HG02642 (cell line): ENCODE results near the gene NPC1.
"Not testable (repeated sequence)": the region's sequence is repeated elsewhere in the genome, so short reads cannot be mapped to it uniquely, and the experiment has no call there.

ENCODE experiments used
- ATAC-seq: cut with Tn5 transposase; IDR thresholded peaks from one replicate; pipeline ENCODE4 v1.9.1; 2021; ENCODE audit warnings: mild to moderate bottlenecking; ENCODE audit not compliant: unreplicated experiment, poor library complexity

The NPC1 gene

DNA sequence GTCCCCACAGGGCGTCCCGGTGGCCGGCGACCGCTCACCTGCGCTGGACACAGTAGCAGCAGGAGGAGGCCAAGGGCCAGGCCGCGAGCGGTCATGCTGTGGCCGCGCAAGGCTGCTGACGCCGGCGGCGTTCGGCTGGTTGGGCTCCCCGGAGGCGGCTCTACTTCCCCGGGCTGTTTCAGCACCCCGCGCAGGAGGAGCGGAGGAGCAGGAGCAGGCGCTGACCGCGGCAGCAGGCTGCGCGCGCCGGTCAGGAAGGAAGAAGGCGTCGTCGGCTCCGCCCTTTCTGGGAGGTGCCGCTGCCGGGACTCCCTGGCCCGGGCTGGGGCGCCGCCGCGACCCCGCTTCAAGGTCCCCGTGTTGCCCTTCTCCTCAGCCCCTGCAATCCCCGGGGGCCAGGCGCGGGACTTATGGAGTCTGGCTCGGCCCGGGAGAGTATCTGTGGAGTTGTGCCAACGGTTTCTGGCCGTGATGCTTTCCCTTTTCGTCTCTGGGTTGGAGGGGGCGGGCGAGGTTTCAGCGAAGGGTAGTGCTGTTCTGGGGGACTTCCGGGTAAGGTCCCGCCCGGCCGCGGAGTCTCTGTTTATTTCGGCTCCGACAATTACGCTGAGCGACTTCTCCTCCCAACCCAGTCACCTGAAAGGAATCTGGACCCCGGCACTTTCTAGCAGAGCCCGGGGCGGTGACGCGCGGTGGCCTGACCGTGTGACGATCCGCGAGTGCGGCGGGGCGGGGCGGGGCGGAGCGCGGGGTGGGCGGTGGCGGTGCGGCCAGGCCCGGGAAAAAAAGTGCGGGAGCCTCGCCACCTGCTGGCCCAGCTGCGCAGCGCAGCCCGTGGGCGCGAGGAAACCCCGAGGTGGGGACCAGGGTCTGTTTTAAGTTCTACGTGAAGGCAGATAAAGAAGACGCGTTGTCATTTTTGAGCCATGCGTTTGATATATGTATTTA, at the start of gene NPC1:
TSS of gene NPC1 (minus strand) at position 258 of the 948 bp plus-strand sequence. CDS start at position 95, 163 bp downstream.
- peak; percentile 93 for ATAC-seq

DNA sequence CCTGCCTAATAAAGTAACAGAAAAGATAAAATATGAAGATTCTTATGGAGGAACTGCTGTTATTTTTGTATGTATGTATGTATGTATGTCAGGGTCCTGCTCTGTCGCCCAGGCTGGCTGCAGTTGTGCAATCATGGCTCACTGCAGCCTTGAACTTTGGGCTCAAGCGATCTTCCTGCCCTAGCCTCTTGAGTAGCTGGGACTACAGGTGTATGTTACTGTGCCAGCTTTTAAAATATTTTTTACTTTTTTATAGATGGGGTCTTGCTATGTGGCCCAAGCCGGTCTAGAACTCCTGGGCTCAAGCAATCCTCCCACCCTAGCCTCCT, 49.7 kb upstream of the NPC1 start:
- ATAC-seq, result no peak

DNA sequence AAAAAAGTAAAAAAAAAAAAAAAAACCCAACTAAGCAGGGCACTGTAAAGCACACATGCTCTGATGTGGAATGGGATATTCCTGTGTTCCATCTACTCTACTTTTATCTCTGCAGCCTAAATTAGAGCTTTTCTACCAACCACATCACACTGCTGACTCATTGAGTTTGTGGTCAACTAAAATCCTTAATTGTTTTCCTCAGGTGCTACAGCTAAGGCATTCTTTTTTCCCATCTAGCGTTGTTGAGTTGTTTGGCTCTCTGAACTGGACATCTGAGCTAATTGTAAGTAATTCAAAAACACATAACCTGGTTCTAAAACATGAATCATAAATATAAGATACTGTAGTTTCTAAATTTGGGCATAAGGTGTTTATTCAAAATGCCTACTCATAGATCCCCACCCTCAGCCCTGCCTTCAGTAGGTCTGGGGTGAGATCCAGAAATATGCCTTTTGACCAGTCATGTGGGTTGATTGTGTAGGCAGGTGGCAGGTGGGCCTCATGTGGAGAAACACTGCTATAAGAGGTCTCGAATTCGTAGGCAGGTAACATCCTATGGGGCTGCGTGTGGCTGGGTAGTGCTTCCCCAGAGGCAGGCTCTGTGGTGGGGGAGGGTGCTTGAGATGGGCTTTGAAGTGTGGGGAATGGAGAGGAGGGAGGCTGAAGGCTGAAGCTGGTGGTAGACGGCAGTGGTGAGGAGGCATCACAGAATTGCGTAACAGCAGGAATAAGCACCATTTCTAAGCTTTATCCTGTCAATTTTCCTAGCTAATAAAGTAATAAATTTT, 49.2 kb upstream of the NPC1 start:
- ATAC-seq, result no peak

DNA sequence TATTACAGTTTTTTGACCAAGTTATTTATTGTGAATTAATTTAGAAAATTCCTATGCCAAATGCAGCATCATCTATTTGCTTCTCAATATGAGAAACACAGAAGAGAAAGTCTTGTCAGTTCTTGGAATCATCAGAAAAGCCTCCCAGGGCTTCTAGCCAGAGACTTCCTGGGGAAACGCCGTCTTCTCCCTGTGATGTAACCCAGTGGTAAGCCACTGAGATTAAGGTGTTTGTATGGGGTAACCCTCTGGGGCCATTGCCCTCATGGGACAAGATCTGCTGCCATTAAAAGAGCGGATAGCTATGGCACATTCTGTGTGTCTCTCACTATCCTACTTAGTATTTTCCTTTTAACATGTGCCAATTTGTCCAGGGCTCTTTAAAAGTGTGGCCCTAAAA, 48.4 kb upstream of the NPC1 start:
- no peak for ATAC-seq

DNA sequence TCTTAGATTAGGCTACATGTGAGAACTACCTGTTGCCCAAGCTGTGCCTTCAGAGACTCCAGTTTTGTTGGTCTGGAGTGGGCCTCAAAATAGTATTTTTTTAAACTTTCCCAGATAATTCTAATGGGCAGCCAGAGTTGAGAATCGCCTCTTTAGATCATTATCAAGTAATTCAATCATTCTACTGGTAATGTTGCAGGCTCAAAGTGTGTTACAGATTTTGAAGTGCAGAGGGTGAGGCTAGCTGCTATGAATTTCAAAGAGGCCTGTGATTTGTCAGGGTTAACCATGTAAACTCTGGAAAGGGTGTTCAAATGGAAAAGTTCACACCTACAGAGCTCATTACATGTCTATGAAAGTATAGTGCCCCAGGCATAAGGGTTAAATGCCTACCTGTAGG, 46.3 kb upstream of the NPC1 start:
- no peak for ATAC-seq

DNA sequence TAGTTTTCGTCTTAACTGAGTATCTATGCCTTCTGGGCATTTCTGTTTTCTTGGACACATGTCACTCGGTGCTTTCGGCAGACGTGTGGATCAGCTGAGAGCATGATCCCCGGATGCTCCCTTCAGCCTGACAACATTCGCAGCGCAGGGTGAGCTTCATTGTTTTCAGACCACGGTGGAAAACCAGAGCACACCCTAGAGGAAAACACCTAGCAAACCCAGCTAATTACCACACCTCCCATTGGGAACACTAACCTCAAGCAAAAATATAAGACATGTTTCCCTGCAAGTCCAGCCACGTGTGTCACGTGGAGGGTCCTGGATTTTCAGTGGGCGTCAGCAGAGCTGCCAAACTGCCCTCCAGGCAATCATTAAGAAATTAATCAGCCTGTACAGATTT, 45.4 kb upstream of the NPC1 start:
- ATAC-seq, result no peak

DNA sequence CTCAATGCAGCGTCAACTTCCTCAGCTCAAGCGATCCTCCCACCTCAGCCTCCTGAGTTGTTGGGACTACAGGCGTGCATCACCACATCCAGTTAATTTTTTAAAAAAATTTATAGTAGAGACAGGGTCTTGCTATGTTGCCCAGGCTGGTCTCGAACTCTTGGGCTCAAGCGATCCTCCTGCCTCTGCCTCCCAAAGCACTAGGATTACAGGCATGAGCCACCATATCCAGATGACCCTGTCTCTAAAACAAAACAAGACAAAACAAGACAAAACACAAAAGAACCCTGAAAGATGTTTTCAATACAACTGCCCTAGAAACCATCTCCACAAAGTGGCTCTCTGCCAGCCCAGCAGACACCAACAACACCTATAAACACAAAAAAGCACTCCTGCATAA, 45.0 kb upstream of the NPC1 start:
- ATAC-seq, result no peak

DNA sequence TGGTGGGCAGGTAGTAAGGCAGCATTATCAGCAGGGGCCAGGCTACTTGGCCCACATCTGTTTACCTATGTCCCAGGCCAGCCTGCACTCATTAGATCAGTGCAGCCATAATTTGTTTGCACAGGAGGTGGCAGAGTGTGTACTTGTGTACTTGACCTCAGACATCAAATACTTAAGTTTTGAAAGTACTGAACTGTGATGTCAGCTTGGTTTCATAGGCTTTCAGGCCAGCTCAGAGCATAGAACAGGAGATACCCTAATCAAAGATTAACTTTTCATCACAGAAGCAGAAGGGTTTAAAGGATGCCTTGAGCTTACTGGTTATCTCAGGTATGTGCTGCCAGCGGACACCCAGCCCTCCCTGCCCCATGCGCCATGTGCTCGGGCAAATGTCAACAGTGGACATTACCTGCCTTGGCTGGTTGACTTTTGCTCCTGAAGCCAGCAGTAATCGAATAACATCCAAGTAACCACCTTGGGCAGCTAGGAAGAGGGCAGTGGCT, 43.2 kb upstream of the NPC1 start:
- peak; percentile 72 for ATAC-seq

DNA sequence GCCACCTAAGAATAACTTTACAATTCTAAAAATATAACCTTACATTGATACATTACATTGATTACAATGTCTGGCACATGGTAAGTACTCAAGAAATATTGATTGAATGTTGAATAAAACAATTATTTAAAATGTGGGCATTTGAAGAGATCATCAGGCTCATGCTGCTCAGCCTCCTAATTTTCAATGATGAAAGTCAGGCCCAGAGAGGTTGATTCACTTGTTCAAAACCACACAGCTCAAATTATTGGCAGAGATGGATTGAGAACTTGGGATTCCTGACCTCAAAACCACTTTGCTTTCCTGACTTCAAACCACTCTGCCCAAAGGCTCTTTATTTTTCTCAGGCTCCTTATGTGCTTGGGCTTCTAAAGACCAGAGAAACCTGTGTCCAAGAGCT, 41.7 kb upstream of the NPC1 start:
- no peak for ATAC-seq

DNA sequence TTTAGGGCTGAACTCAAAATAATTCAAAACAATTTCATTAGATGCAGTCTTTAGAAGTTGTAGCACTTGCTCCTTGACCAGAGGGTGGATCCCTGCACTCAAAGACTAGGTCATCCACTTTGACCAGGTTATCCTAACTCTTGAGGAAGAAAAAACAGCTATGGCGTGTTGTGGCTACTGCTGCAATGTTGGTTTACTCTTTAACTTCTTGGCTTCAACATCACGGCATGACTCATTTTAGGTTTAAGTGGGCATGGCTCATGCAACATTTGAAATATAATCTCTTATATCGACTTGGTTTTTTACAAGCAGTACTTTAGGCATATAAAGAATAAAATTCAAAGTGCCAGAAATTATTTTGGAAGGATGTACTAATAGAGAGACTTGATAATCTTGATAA, 41.0 kb upstream of the NPC1 start:
- ATAC-seq, result no peak

DNA sequence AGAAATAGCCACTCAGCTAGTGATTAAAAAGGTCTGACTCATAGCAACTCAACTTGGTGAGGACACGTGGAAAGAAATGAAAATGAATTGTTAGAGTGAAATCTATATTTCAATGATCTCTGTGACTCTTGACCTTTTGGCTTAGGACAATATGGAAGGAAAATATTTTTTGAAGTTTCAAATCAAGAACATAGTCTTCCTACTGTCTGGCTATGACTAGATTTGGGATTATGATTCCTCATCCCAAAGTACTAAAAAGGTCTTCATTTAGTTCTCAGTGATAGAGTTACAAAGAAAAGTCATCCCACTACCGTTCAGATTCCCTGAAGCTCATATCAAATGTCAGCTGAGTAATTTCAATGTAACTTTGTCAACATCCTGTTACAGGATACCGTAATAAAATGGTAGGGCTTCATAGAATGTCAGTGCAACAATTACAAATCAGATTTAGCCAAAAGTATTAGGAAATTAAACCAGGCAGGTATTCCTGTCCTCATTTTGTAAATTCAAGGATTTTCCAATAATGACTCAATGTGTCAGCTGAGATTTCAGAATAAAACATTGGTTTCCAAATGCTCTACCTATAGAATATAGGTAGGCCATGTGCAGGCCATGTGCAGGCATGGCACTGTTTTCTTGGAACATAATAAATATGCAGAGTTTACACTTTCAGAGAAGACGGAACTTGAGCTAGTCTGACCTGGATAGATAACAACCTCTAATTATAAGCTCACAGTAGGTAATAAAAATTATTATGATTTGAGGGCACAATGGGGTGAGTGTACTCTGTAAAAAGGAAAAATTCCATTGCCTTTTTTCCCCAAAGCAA, 40.4 kb upstream of the NPC1 start:
- ATAC-seq, result no peak

DNA sequence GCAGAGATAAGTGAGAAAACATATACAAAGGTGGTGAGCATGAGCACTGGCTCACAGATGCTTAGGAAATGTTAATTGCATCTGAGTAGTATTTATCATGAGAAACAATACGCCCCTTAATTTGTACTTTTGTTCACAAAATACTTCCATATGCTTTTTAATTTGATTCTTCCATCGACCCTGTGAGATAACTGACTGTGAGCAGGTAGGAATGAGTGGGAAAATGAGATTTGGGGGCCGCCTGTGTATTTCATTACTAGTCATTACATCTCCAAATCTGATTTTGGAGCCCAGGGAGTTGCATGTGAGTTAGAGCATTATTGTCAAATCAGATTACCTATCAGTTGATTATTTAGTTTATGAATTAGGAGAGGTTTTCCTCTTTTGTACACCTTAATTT, 36.7 kb upstream of the NPC1 start:
- ATAC-seq, result no peak

DNA sequence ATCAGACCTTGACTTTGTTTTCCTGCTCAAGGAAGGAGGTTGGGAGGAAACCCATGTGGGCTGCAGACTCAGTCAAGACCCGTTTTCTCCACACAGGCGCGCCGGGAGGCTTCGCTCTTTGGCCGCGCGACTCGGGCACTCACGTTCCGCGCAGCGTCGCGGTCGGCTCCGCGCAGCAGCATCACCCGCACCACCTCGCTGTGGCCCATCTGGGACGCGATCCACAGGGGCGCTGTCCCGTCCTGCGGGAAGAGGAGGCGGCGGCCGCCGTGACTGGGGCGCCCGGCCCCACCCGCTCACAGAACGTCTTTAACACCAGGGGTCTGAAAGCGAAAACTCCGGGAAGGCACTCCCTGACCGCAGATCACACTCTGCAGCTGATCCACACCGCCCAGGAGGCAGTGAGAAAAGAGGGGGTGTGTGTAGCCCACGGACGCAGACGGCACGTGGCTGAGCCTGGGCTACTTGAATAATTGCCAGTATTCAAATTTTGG, 33.1 kb upstream of the NPC1 start:
- ATAC-seq, result peak; percentile 33

DNA sequence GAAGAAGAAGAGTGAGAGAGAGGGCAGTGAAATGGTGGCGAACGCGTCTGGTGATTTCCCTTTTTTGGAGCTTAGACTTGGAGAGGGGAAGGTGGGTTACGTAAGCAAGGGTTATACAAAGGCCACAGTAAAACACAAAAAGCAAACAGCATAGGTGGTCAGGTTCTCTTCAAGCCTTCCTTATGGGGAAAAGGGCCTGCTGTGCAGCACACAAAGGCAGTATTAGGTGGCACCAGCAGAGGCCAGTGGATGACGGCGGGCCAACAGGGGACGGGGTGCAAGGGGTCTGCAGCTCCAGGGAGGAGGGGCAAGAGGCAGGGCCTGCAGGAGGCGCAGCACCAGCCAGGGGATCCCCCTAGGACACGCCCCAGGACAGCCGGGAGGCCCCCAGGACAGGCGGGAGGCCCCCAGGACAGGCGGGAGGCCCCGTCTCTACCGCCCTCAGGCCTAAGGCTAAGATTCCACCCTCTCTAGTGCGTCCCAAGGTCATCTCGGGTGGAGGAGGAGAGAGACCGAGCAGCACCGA, 32.6 kb upstream of the NPC1 start:
- peak; percentile 43 for ATAC-seq

DNA sequence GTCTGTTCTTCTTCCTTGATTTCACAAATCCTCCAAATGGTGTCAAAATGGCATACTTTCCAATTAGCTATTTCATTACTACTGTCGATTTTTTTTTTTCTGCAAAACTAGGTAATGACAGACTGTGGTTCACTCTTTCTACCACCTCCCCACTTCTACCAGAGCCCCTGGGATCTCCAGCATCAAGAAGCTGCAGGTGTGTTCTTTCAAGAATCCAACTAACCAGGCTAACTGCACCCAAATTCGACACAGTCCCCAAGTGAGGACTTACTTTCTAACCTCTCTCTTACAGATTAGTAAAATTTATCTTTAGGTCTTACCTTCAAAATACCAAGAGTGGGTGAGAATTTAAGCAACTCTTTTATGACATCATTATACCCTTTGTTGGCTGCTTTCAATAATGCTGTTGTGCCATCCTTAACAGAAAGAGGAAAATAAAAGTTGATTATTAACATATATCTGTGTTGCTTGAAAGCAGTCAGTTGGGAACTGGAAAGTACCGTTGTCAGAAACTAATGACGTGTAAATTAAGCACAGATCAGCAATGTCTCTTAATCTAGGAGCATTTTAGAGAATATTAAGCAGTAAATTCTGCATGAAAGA, 31.2 kb upstream of the NPC1 start:
- peak; percentile 50 for ATAC-seq

DNA sequence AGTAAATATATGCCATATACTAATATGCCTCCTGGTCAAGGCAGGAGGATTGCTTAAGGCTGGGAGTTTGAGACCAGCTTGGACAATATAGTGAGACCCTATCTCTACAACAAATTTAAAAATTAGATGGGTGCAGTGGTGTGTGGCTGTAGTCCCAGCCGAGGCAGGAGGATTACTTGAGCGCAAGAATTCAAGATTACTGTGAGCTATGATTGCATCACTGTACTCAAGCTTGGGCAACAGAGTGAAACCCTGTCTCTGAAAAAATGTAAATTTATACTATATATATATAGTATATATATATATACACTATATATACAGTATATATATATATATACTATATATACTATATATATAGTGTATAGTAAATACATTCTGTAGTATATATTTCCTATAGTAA, 30.0 kb upstream of the NPC1 start:
- no peak for ATAC-seq

DNA sequence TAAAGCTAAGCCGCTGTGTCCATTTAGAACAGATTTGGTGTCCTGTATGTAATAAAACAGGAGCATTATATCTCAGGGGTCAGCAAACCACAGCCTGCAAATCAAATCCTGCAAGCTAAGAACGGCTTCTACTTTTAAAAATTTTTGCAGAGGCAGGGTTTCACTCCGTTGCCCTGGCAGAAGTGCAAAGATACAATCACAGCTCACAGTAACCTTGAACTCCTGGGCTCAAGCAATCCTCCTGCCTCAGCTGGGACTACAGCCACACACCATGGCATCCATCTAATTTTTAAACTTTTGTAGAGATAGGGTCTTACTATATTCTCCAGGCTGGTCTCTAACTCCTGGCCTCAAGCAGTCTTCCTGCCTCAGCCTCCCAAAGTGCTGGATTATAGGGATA, 28.6 kb upstream of the NPC1 start:
- ATAC-seq, result no peak

DNA sequence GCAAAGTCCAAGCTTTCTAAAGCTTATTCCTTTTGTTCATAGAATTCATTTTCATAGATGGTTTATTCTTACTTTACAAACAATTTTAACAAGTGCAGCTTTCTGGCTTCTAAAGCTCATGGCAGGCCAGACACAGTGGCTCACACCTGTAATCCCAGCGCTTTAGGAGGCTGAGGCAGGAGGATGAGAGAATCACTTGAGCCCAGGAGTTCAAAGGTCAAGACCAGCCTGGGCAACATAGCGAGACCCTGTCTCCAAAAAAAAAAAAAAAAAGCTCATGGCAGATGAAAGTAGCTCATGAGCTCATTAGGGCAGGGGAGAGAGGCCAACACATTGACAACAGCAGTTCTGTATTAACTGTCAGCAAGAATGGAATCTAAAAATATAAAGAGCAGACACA, 28.1 kb upstream of the NPC1 start:
- no peak for ATAC-seq

DNA sequence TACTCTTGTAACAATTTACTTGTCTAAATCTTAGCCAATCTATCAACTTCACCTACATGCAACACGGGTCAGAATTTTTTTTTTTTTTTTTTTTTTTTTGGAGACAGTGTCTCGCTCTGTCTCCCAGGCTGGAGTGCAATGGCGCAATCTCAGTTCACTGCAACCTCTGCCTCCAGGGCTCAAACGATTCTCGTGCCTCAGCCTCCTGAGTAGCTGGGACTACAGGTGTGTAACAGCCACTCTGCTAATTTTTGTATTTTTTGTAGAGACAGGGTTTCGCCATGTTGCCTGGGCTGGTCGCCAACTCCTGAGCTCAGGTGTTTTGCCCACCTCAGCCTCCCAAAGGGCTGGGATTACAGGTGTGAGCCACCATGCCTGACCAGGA, 26.8 kb upstream of the NPC1 start:
- ATAC-seq, result not testable (repeated sequence)
